Measurements from ENCODE around the gene LSG1.

DNA sequence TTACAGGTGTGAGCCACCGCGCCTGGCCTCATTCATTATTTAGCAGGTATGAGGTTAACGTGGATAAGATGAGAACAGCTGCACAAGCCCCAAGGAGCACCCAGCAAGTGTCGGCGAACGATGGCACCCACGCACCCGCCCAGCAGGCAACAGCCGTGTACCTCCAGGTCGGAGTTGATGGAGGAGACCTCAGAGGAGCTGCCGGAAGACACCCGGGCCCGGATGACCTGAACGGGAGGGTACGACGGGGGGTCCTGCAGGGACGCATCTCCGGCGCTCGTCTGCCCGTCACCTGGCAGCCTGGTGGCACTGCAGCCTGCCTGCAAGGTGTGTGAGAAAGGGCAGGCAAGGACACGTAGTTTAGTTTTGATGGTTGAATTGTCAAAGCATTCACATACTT lies 67.9 kb downstream of the LSG1 start:
- TF ChIP-seq E2F1 (CRISPR knock-in tag; IDR thresholded peaks at IDR 0.05) (no peak), CTCF (IDR thresholded peaks at IDR 0.05) (no peak), EMX1 (CRISPR knock-in tag; IDR thresholded peaks at IDR 0.05) (no peak)
